KMS-11 (cell line): ENCODE results near the gene TSR1.

Source experiments
- H2AFZ ChIP-seq: fragments of 200-600 bp; sonication (generic); 2 replicates; pipeline ENCODE4 v1.6.1; 2016; ENCODE audit warnings: antibody characterized with exemption, mixed run types, low read depth
- H3K27ac ChIP-seq: fragments of 200-600 bp; sonication (generic); 2 replicates; pipeline ENCODE4 v1.6.1; 2016; ENCODE audit warnings: mild to moderate bottlenecking, mixed run types
- H3K27me3 ChIP-seq: fragments of 200-600 bp; sonication (generic); 2 replicates; pipeline ENCODE4 v1.6.1; 2017; ENCODE audit warnings: mild to moderate bottlenecking, low read depth, mixed run types, moderate library complexity; ENCODE audit not compliant: insufficient read depth
- H3K36me3 ChIP-seq: fragments of 200-600 bp; sonication (generic); 2 replicates; pipeline ENCODE4 v1.6.1; 2017; ENCODE audit warnings: mild to moderate bottlenecking, mixed run types; ENCODE audit not compliant: insufficient read depth
- H3K4me1 ChIP-seq: fragments of 200-600 bp; sonication (generic); 2 replicates; pipeline ENCODE4 v1.6.1; 2016; ENCODE audit warnings: mild to moderate bottlenecking, low read depth, mixed run types; ENCODE audit not compliant: poor library complexity, severe bottlenecking
- H3K4me2 ChIP-seq: fragments of 200-600 bp; sonication (generic); 2 replicates; pipeline ENCODE4 v1.7.0; 2016; ENCODE audit warnings: mild to moderate bottlenecking, mixed run types
- H3K4me3 ChIP-seq: fragments of 200-600 bp; sonication (generic); IDR thresholded peaks from 2 replicates; pipeline ENCODE4 v1.6.1; 2017; ENCODE audit warnings: low read depth, low read length, mixed read lengths; ENCODE audit not compliant: insufficient read depth
- H3K79me2 ChIP-seq: fragments of 200-600 bp; sonication (generic); 2 replicates; pipeline ENCODE4 v1.6.1; 2016; ENCODE audit warnings: low read depth, mixed run types; ENCODE audit not compliant: insufficient read depth
- H3K9ac ChIP-seq: fragments of 200-600 bp; sonication (generic); 2 replicates; pipeline ENCODE4 v1.6.1; 2016; ENCODE audit warnings: mild to moderate bottlenecking, mixed run types
- H4K20me1 ChIP-seq: fragments of 200-600 bp; sonication (generic); 2 replicates; pipeline ENCODE4 v1.6.1; 2016; ENCODE audit warnings: mild to moderate bottlenecking, mixed run types; ENCODE audit not compliant: insufficient read depth
- TF ChIP-seq, protein P1 (sequence below): fragments of 200-600 bp; sonication (generic); conservative IDR thresholded peaks from 2 replicates; pipeline ENCODE4 v1.6.1; 2017; ENCODE audit warnings: low read depth, mild to moderate bottlenecking, antibody characterized with exemption, low read length, moderate library complexity, mixed read lengths

The TSR1 gene

DNA sequence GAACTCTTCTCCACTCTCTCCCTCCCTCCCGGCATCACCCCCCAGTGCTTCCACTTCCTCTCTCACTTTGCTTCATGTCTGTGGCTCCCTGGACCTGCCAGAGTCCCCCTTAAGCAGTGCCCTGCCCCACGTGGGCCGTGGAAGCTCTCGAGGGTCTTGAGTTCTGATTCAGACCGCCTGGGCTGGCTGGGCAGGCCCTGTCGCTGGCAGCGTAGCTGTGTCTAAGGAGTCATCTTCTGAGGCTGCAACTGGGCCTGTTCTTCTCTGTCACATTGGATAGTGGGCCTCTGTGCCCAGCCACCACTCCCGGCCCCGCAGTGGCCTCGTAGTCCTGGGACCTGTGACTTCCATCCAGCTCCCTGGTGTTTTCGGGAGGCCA, 33.9 kb upstream of the TSR1 start:
- no peaks in the 10 kb centered on the region for H3K27me3 ChIP-seq
- H3K4me2 ChIP-seq, result no peak overlapping the region
- TF ChIP-seq, protein P1, sequence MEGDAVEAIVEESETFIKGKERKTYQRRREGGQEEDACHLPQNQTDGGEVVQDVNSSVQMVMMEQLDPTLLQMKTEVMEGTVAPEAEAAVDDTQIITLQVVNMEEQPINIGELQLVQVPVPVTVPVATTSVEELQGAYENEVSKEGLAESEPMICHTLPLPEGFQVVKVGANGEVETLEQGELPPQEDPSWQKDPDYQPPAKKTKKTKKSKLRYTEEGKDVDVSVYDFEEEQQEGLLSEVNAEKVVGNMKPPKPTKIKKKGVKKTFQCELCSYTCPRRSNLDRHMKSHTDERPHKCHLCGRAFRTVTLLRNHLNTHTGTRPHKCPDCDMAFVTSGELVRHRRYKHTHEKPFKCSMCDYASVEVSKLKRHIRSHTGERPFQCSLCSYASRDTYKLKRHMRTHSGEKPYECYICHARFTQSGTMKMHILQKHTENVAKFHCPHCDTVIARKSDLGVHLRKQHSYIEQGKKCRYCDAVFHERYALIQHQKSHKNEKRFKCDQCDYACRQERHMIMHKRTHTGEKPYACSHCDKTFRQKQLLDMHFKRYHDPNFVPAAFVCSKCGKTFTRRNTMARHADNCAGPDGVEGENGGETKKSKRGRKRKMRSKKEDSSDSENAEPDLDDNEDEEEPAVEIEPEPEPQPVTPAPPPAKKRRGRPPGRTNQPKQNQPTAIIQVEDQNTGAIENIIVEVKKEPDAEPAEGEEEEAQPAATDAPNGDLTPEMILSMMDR, result no peak

DNA sequence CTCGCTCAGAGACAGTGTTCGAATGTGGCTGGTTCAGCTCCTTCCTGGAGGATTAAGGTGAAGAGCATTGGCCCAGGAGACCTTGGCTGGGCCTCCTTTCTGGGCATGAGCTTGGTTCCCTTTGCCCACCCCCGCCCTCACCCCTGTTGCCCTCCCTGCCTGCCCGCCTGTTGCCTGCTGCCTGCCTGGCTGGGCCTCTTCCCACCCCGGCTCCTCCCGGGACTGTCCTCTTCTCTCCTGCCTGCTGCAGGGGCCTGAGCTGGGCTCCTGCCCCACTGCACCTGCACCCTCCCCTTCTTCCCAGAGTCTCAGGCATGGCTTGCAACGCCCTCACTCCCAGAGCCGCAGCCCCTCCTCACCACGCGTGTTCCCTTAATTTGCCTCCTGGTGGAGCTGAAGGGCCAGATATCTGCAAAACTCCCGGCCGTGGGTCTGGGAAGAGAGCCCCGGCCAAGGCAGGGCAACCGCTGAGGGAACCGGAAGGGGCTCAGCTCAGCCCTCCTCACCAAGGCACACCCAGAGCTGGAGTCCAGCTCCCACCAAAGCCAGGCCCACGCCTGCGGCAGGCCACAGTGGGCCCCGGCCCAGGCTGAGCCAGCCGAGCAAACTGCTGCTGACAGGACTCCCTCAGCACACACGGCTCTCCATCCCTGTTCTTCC, 33.4 kb upstream of the TSR1 start:
- Histone ChIP-seq H3K27ac (no peak overlapping the region), H4K20me1 (no peaks in the 10 kb centered on the region), H3K27me3 (no peaks in the 10 kb centered on the region), H3K4me3 (no peak overlapping the region), H3K9ac (no peak overlapping the region), H3K36me3 (no peaks in the 10 kb centered on the region), H3K4me1 (no peaks in the 10 kb centered on the region), H2AFZ (no peak overlapping the region), H3K79me2 (no peaks in the 10 kb centered on the region), H3K4me2 (no peak overlapping the region)
- TF ChIP-seq, protein P1, result no peak

More for the DNA sequence above, 33.9 kb upstream of the TSR1 start:
- no peaks in the 10 kb centered on the region for H3K79me2 ChIP-seq
- no peaks in the 10 kb centered on the region for H4K20me1 ChIP-seq
- H3K9ac ChIP-seq, result no peak overlapping the region
- H3K4me3 ChIP-seq, result no peak overlapping the region
- no peak overlapping the region for H2AFZ ChIP-seq
- no peaks in the 10 kb centered on the region for H3K36me3 ChIP-seq
- no peak overlapping the region for H3K27ac ChIP-seq
- H3K4me1 ChIP-seq, result no peaks in the 10 kb centered on the region

DNA sequence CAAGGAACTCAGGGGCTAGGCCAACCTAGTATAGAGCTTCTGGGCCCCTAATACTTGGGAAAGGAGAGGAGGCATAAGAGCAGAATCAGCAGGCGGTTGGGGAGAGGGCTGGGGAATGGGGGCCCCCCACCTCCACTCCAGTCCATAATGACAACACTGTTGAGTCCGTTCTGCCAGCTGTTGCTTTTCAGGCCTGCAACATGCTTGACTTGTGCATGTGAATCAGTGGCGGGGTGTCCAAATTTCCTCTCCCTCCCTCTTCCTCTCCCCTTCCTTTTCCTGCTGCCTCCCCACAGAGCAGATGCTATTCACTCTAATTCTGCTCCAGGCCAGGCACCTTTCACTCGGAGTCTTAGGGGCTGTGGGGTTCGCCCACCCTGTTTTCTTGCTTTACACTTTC, 32.8 kb upstream of the TSR1 start:
- H3K4me3 ChIP-seq, result no peak overlapping the region
- H2AFZ ChIP-seq, result no peak overlapping the region
- H3K4me1 ChIP-seq, result no peaks in the 10 kb centered on the region
- no peak overlapping the region for H3K9ac ChIP-seq
- H3K27me3 ChIP-seq, result no peaks in the 10 kb centered on the region
- H4K20me1 ChIP-seq, result no peaks in the 10 kb centered on the region
- no peaks in the 10 kb centered on the region for H3K79me2 ChIP-seq
- H3K27ac ChIP-seq, result no peak overlapping the region
- no peaks in the 10 kb centered on the region for H3K36me3 ChIP-seq
- no peak overlapping the region for H3K4me2 ChIP-seq
- TF ChIP-seq, protein P1, result no peak

DNA sequence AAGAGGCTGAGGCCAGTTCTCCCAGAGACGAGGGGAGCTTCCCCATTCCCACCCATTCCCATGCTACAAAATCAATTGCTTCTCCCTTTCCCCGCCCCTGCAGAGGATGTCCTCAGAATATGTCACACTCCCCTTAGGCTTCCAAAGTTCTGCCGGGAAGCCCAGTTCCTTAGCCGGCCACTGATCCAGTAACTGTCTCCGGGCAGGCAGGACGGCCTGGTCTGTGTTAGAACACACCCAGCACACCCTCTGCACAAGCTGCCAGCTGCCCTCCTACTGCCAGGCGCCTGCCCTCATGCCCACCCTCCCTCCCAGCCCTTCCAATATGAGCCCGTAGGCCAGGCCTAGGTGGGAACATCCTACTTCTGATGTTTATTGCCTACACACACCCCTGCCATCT, 32.1 kb upstream of the TSR1 start:
- H3K9ac ChIP-seq, result no peak overlapping the region
- TF ChIP-seq, protein P1, result no peak
- no peaks in the 10 kb centered on the region for H3K4me1 ChIP-seq
- no peak overlapping the region for H3K4me3 ChIP-seq
- H3K27me3 ChIP-seq, result no peaks in the 10 kb centered on the region
- no peaks in the 10 kb centered on the region for H3K36me3 ChIP-seq
- no peaks in the 10 kb centered on the region for H4K20me1 ChIP-seq
- H3K27ac ChIP-seq, result no peak overlapping the region
- H3K79me2 ChIP-seq, result no peaks in the 10 kb centered on the region
- no peak overlapping the region for H2AFZ ChIP-seq
- no peak overlapping the region for H3K4me2 ChIP-seq
